ENCODE measurements around the gene PPP1R13B. TPM values are rescaled to one million over a fixed set of nuclear protein-coding genes. Genes with fewer than 3 reads are reported as not detected.

The PPP1R13B gene
- total RNA-seq, 6 experiments from 2014 or later, result 5.1 to 6.2 (median 5.5) TPM

DNA sequence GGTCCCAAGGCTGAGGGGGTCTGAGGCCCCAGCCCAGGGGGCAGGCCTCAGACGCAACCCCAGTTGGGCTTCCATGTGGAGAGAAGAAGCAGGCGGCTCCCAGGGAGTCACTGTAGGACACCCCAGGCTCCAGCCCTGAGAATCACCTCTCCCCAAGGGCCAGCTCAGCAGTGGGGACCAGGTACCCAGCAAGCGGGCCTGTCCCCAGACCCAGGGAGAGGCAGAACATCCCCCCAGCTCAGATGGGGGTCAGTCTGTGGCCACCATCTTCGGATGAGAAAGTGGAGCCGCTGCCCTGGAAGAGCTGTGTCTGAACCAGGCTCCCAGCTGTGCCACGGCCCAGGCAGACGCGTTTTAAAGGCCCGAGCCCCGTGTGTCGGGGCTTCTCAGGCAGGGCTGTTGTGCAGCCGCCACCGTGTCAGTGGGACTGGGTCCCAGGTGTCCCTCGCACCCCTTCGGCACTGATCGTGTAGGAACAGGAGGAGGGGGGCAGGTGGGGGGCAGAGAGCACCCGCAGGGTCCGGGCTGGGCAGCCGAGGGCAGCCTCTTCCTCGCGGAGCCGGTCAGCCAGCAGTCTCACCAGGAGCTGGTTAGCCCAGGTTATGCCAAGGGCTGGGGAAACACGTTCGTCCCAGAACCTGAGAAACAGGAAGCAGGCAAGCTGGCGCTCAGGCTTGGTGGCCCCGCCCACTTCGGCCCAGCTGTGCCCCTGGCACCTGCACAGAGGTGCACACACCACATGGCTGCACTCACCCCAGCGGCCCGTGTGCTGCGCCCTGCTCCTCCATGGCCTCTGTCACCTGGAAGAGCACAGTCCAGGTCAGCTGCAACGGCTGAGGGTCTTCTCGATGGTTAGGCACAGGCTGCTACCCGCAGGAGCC, 148.8 kb downstream of the PPP1R13B start:
- Mint-ChIP-seq H3K4me1 (ENCODE audit: low read depth) (peaks cover 9% of the 10 kb centered on the region), H3K9me3 (0 out of 2 replicates have a peak, but pooled peaks cover 2% of the 10 kb centered on the region), H3K27me3 (ENCODE audit: insufficient read depth) (peaks cover 23% of the 10 kb centered on the region), H3K27ac (no peak overlapping the region; the same call in 1 of the 2 replicates), H3K4me3 (no peak overlapping the region), H3K36me3 (ENCODE audit: low read depth) (peaks cover 14% of the 10 kb centered on the region)
- DNase-seq, result no peak
- TF ChIP-seq, protein P1, sequence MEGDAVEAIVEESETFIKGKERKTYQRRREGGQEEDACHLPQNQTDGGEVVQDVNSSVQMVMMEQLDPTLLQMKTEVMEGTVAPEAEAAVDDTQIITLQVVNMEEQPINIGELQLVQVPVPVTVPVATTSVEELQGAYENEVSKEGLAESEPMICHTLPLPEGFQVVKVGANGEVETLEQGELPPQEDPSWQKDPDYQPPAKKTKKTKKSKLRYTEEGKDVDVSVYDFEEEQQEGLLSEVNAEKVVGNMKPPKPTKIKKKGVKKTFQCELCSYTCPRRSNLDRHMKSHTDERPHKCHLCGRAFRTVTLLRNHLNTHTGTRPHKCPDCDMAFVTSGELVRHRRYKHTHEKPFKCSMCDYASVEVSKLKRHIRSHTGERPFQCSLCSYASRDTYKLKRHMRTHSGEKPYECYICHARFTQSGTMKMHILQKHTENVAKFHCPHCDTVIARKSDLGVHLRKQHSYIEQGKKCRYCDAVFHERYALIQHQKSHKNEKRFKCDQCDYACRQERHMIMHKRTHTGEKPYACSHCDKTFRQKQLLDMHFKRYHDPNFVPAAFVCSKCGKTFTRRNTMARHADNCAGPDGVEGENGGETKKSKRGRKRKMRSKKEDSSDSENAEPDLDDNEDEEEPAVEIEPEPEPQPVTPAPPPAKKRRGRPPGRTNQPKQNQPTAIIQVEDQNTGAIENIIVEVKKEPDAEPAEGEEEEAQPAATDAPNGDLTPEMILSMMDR (IDR thresholded peaks at IDR 0.05), result no peak

DNA sequence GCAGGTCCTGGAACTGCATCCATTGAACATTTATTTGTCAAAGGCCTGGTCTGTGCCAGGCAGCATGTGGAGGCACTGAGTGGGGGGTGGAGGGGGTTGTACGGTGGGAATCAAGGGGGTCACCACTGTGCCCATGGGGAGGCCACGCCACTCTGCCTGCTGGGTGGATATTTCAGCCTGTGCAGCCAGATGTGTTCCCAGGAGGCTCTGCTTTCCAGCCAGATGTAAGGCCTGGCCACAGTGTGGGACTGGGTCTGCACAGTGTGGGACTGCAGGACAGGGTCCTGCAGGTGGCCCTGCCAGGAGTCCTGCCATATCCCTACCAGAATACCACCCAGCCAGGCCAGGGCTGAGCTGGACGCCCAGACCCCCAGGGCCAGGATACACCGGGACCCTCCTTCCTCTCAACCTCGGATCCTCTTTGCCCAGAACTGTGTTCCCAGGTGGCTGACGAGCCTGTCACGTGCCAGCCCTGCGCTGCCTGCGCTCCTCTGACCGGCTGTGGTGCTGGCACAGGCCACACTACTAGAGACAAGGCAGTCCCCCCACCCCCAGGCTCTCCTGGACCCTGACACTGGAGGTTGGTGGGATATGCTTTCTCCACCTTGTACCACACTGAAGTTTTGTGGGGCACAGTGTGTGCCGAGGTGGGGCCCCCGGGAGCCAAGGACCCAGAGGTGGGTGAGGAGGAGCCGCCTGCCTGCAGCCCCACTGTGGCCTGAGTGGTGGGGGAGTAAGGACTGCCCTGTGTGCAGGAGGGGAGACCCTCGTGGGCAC, 149.6 kb downstream of the PPP1R13B start:
- peaks cover 17% of the 10 kb centered on the region for H3K27me3 Mint-ChIP-seq (ENCODE audit: insufficient read depth)
- no peak overlapping the region for H3K4me3 Mint-ChIP-seq
- H3K4me1 Mint-ChIP-seq (ENCODE audit: low read depth), result peaks cover 9% of the 10 kb centered on the region
- peaks cover 7% of the 10 kb centered on the region for H3K36me3 Mint-ChIP-seq (ENCODE audit: low read depth)
- peak overlapping the region; percentile 57 for H3K27ac Mint-ChIP-seq
- TF ChIP-seq, protein P1 (IDR thresholded peaks at IDR 0.05), result no peak
- no peaks in the 10 kb centered on the region for H3K9me3 Mint-ChIP-seq
- no peak for DNase-seq

DNA sequence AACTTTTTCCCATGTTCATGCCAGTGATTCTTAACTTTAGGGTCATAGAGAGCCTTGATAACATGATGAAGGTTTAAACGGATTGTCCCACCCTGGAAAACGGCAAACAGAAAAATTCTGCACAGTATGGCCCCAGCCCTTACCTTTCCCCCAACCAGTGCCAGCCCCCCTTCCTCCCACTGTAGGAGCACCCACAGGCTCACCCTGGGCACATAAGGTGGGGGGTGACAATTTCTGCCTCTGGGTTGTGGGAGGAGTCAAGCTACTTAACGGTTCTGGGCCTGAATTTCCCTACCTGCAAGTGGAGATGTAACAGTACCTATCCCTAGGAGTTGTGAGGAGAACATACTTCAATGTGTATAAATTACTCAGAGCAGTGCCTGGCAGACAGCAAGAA, 150.2 kb downstream of the PPP1R13B start:
- Mint-ChIP-seq H3K4me1 (ENCODE audit: low read depth) (peaks cover 9% of the 10 kb centered on the region), H3K4me3 (no peak overlapping the region), H3K27ac (peak overlapping the region; percentile 50), H3K27me3 (ENCODE audit: insufficient read depth) (peaks cover 14% of the 10 kb centered on the region), H3K9me3 (no peaks in the 10 kb centered on the region), H3K36me3 (ENCODE audit: low read depth) (peaks cover 5% of the 10 kb centered on the region; the same call in 1 of the 2 replicates)
- DNase-seq, result no peak
- TF ChIP-seq, protein P1 (IDR thresholded peaks at IDR 0.05), result no peak

DNA sequence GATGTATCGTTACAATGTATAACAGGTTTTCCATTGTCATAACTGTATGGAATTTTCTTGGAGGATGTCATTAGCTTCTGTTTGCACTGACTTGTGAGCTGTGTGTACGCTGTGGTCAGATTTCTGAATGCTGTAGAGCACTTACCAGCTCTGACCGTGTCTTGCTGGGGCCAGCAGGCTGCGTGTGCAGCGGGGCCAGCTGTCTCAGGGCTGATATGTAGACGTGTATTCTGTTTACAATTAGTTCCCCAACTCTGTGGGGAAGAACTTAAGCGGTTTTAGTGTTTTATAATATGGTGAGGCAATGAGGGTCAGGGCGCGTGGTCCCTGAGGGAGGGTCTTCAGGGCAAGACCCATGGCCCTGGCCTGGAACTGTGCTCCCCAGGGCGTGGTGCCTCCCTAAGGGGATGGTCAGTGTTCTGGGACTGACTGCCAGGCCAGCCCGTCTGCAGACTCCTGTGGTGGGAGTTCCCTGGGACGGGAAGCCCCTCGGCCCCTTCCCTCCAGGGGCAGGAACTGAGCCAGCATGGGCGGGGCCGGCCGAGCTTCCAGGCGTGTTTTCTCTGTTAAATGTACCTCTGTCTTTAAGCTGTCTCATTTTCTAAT, 150.8 kb downstream of the PPP1R13B start:
- peak overlapping the region; percentile 11; the same call in 1 of the 2 replicates for H3K4me3 Mint-ChIP-seq
- peaks cover 10% of the 10 kb centered on the region for H3K27me3 Mint-ChIP-seq (ENCODE audit: insufficient read depth)
- DNase-seq, result no peak
- no peaks in the 10 kb centered on the region for H3K9me3 Mint-ChIP-seq
- H3K27ac Mint-ChIP-seq, result peak overlapping the region; percentile 50
- H3K36me3 Mint-ChIP-seq (ENCODE audit: low read depth), result peaks cover 5% of the 10 kb centered on the region; the same call in 1 of the 2 replicates
- TF ChIP-seq, protein P1 (IDR thresholded peaks at IDR 0.05), result no peak
- H3K4me1 Mint-ChIP-seq (ENCODE audit: low read depth), result peaks cover 9% of the 10 kb centered on the region

DNA sequence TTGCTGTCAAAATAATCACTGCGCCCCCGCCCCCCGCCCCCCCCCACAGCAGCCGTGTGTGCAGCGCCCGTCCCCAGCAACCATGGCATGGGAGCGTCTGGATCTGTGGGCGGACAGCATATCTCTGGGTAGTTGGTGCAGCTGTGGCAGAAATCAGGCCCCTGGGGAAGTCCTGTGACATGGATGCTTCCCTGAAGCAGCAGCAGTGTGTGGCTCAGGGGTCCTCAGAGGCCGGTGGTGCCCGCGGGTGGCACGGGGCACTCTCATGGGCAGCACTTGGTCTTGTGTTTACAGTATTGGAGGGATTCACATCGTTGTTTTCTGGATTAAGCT, 151.3 kb downstream of the PPP1R13B start:
- peaks cover 5% of the 10 kb centered on the region; the same call in 1 of the 2 replicates for H3K36me3 Mint-ChIP-seq (ENCODE audit: low read depth)
- no peaks in the 10 kb centered on the region for H3K9me3 Mint-ChIP-seq
- peaks cover 9% of the 10 kb centered on the region for H3K27me3 Mint-ChIP-seq (ENCODE audit: insufficient read depth)
- H3K4me3 Mint-ChIP-seq, result no peak overlapping the region; the same call in 1 of the 2 replicates
- H3K4me1 Mint-ChIP-seq (ENCODE audit: low read depth), result peaks cover 9% of the 10 kb centered on the region
- TF ChIP-seq, protein P1 (IDR thresholded peaks at IDR 0.05), result no peak
- peak overlapping the region; percentile 50 for H3K27ac Mint-ChIP-seq
- no peak for DNase-seq
